ENCODE measurements around the gene PHF21A. TPM values are rescaled to one million over a fixed set of nuclear protein-coding genes. Genes with fewer than 3 reads are reported as not detected.

The PHF21A gene
- total RNA-seq, 2 experiments from 2014 or later, result 40.4 to 42.6 TPM

- Mint-ChIP-seq H3K9me3 (no peaks in the 10 kb centered on the region), H3K27ac (no peak overlapping the region), H3K4me1 (ENCODE audit: low read depth) (peaks cover 6% of the 10 kb centered on the region), H3K4me3 (no peak overlapping the region), H3K27me3 (ENCODE audit: low read depth) (peaks cover 3% of the 10 kb centered on the region), H3K36me3 (ENCODE audit: low read depth) (no peaks in the 10 kb centered on the region)
- intact Hi-C loops (cut with micrococcal nuclease), result no loop called here
- no peak for DNase-seq
- CTCF ChIA-PET, result no interaction called here
Observed at GRCh38 chr11:45886816-45887520, 234.3 kb downstream of the PHF21A start.

- peak overlapping the region; percentile 8 for H3K4me3 Mint-ChIP-seq
- no peak overlapping the region for H3K27ac Mint-ChIP-seq
- CTCF ChIA-PET, result no interaction called here
- intact Hi-C loops (cut with micrococcal nuclease), result loop anchor here (1.0 kb wide), 4 partner anchors 13 to 234 kb away; partner anchors contain the start of genes CRY2 and PEX16
- no peak for DNase-seq
- H3K27me3 Mint-ChIP-seq (ENCODE audit: low read depth), result peaks cover 3% of the 10 kb centered on the region
- peaks cover 6% of the 10 kb centered on the region for H3K4me1 Mint-ChIP-seq (ENCODE audit: low read depth)
- no peaks in the 10 kb centered on the region for H3K9me3 Mint-ChIP-seq
- no peaks in the 10 kb centered on the region for H3K36me3 Mint-ChIP-seq (ENCODE audit: low read depth)
Observed at GRCh38 chr11:45885921-45886721, 235.1 kb downstream of the PHF21A start.

- Mint-ChIP-seq H3K4me1 (ENCODE audit: low read depth) (peaks cover 6% of the 10 kb centered on the region), H3K4me3 (peak within 1 kb of the TSS; percentile 56), H3K36me3 (ENCODE audit: low read depth) (peaks cover 7% of the 10 kb centered on the region), H3K27me3 (ENCODE audit: low read depth) (peaks cover under 1% of the 10 kb centered on the region), H3K9me3 (no peaks in the 10 kb centered on the region), H3K27ac (no peak within 1 kb of the TSS)
- DNase-seq, result peak; percentile 40
- intact Hi-C loops (cut with micrococcal nuclease), result loop anchor here (1.0 kb wide), 4 partner anchors 14 to 235 kb away; partner anchors contain the start of genes CRY2 and PEX16
- CTCF ChIA-PET, result no interaction called here
Observed at GRCh38 chr11:45885274-45885920, 235.9 kb downstream of the PHF21A start, which contains the start of gene MAPK8IP1. Gene MAPK8IP1 (plus strand): TSS chr11:45885651. CDS start chr11:45885821, 170 bp downstream.

GRCh38 chr11:45884596-45885185, 236.6 kb downstream of the PHF21A start:
- Mint-ChIP-seq H3K36me3 (ENCODE audit: low read depth) (peaks cover 7% of the 10 kb centered on the region), H3K27me3 (ENCODE audit: low read depth) (no peaks in the 10 kb centered on the region), H3K27ac (no peak overlapping the region), H3K4me1 (ENCODE audit: low read depth) (peaks cover 6% of the 10 kb centered on the region), H3K4me3 (peak overlapping the region; percentile 56), H3K9me3 (no peaks in the 10 kb centered on the region)
- no peak for DNase-seq
- intact Hi-C loops (cut with micrococcal nuclease), result loop anchor here (1.0 kb wide), 4 partner anchors 15 to 236 kb away; partner anchors contain the start of genes CRY2 and PEX16
- CTCF ChIA-PET, result no interaction called here

Other genes starting within 250 kb of the PHF21A start
- gene MAPK8IP1, start 235.8 kb downstream of the PHF21A start, total RNA-seq, result under 1 TPM; 0.22 to 0.57 TPM
- gene FREY1, start 214.2 kb downstream of the PHF21A start, total RNA-seq, result under 1 TPM; 0.32 to 0.76 TPM
- 10 to 100 TPM; 28.6 to 32.5 TPM for gene PEX16, start 203.6 kb downstream of the PHF21A start, total RNA-seq
- gene LARGE2, start 198.8 kb downstream of the PHF21A start, total RNA-seq, result under 1 TPM; 0.48 to 0.52 TPM
- gene CREB3L1, start 156.2 kb upstream of the PHF21A start, total RNA-seq, result under 1 TPM; 0.12 TPM
- gene DGKZ, start 226.0 kb upstream of the PHF21A start, total RNA-seq, result 10 to 100 TPM; 82.9 to 89.2 TPM